Neural cell (in vitro differentiated cells): ENCODE measurements around the gene CNPPD1. TPM values are rescaled to one million over a fixed set of nuclear protein-coding genes. Genes with fewer than 3 reads are reported as not detected.
A peak's percentile ranks its signal among the peaks of the same experiment; 100 is the strongest.

Experiments used
- H2AFZ ChIP-seq: fragments of 200-600, 300-800 bp; sonication (generic), shearing (Covaris generic); 2 replicates; pipeline ENCODE4 v1.6.0; 2014; ENCODE audit warnings: low read depth, mild to moderate bottlenecking, antibody characterized with exemption, low read length, moderate library complexity
- H3F3A ChIP-seq: fragments of 200-600 bp; shearing (Covaris generic); 2 replicates; pipeline ENCODE4 v1.6.1; 2016; ENCODE audit warnings: mild to moderate bottlenecking, moderate library complexity, mixed read lengths, antibody characterized with exemption, low read length; ENCODE audit not compliant: insufficient read depth, poor library complexity, severe bottlenecking
- H3K27ac ChIP-seq: fragments of 200-600, 300-800 bp; sonication (generic), shearing (Covaris generic); 2 replicates; pipeline ENCODE4 v1.5.1; 2014; ENCODE audit warnings: mild to moderate bottlenecking, low read length, moderate library complexity
- H3K27me3 ChIP-seq: fragments of 300-800, 200-600 bp; sonication (generic), shearing (Covaris generic); 2 replicates; pipeline ENCODE4 v1.6.0; 2014; ENCODE audit warnings: mild to moderate bottlenecking, low read depth, low read length, moderate library complexity; ENCODE audit not compliant: insufficient read depth
- H3K36me3 ChIP-seq: fragments of 300-800, 200-600 bp; sonication (generic), shearing (Covaris generic); 2 replicates; pipeline ENCODE4 v1.5.1; 2014; ENCODE audit warnings: mild to moderate bottlenecking, antibody characterized with exemption, low read length, moderate library complexity; ENCODE audit not compliant: insufficient read depth
- H3K4me2 ChIP-seq: fragments of 300-800, 200-600 bp; sonication (generic), shearing (Covaris generic); 2 replicates; pipeline ENCODE4 v1.6.0; 2014; ENCODE audit warnings: mild to moderate bottlenecking, low read length
- H3K4me3 ChIP-seq: fragments of 300-800, 200-600 bp; sonication (generic), shearing (Covaris generic); 2 replicates; pipeline ENCODE4 v1.5.1; 2014; ENCODE audit warnings: mild to moderate bottlenecking, low read length, moderate library complexity
- H3K79me2 ChIP-seq: fragments of 200-600 bp; shearing (Covaris generic); replicated peaks from 2 replicates; pipeline ENCODE4 v1.6.0; 2014; ENCODE audit warnings: mild to moderate bottlenecking, low read length, moderate library complexity; ENCODE audit not compliant: insufficient read depth
- H3K9ac ChIP-seq: fragments of 300-800, 200-600 bp; sonication (generic), shearing (Covaris generic); 2 replicates; pipeline ENCODE4 v1.6.1; 2016; ENCODE audit warnings: mild to moderate bottlenecking, low read length, mixed read lengths
- H3K9me2 ChIP-seq: fragments of 200-600 bp; shearing (Covaris generic); 2 replicates; pipeline ENCODE4 v1.6.1; 2016; ENCODE audit warnings: mild to moderate bottlenecking, low read length, mixed read lengths; ENCODE audit not compliant: insufficient read depth
- H3K9me3 ChIP-seq: fragments of 200-600, 300-800 bp; sonication (generic), shearing (Covaris generic); 2 replicates; pipeline ENCODE4 v1.6.1; 2016; ENCODE audit warnings: mild to moderate bottlenecking, mixed run types, low read length, moderate library complexity, mixed read lengths
- H4K20me1 ChIP-seq: fragments of 200-600 bp; shearing (Covaris generic); 2 replicates; pipeline ENCODE4 v1.6.1; 2016; ENCODE audit warnings: mild to moderate bottlenecking, mixed run types; ENCODE audit not compliant: insufficient read depth
- CTCF ChIP-seq: fragments of 450-650 bp; IDR thresholded peaks from 2 replicates; pipeline ENCODE4 v1.5.1; 2014; ENCODE audit warnings: antibody characterized with exemption, mild to moderate bottlenecking, moderate library complexity; ENCODE audit not compliant: poor library complexity, severe bottlenecking
- EP300 ChIP-seq: fragments of 450-650 bp; conservative IDR thresholded peaks from 2 replicates; pipeline ENCODE4 v1.6.1; 2014; ENCODE audit warnings: antibody characterized with exemption, mild to moderate bottlenecking, moderate library complexity; ENCODE audit not compliant: poor library complexity, severe bottlenecking
- EZH2 ChIP-seq: fragments of 200-600, 300-800 bp; shearing (Covaris generic), sonication (generic); IDR thresholded peaks from 2 replicates; pipeline ENCODE4 v1.6.1; 2014; ENCODE audit warnings: antibody characterized with exemption, low read length, borderline replicate concordance, mild to moderate bottlenecking; ENCODE audit not compliant: insufficient read depth, poor library complexity, severe bottlenecking
- MXI1 ChIP-seq: fragments of 450-650 bp; conservative IDR thresholded peaks from 2 replicates; pipeline ENCODE4 v1.6.1; 2014; ENCODE audit warnings: antibody characterized with exemption, mild to moderate bottlenecking; ENCODE audit not compliant: poor library complexity, severe bottlenecking
- POLR2AphosphoS5 ChIP-seq: IDR thresholded peaks from 2 replicates; pipeline ENCODE4 v1.6.1; 2012
- RAD21 ChIP-seq: fragments of 450-650 bp; conservative IDR thresholded peaks from 2 replicates; pipeline ENCODE4 v1.6.1; 2014; ENCODE audit warnings: antibody characterized with exemption, mild to moderate bottlenecking, moderate library complexity
- REST ChIP-seq: IDR thresholded peaks from 2 replicates; pipeline ENCODE4 v1.6.1; 2012; ENCODE audit warnings: borderline replicate concordance
- SMC3 ChIP-seq: fragments of 450-650 bp; conservative IDR thresholded peaks from 2 replicates; pipeline ENCODE4 v1.6.1; 2014; ENCODE audit warnings: antibody characterized with exemption, mild to moderate bottlenecking, moderate library complexity; ENCODE audit not compliant: poor library complexity
- TAF1 ChIP-seq: IDR thresholded peaks from 2 replicates; pipeline ENCODE4 v1.6.1; 2012; ENCODE audit warnings: low read depth
- polyA plus RNA-seq: library from polyadenylated mRNA; depleted of rRNA; stranded (reverse); fragments of >200 nt; gene quantifications from 2 replicates; pipeline ENCODE4 v1.2.3, GENCODE V29; 2014

CNPPD1 gene
- polyA plus RNA-seq, 1 donor from 2014 or later = 89.1 TPM

- no peaks in the 10 kb centered on the region for H4K20me1 ChIP-seq
- peaks cover 4% of the 10 kb centered on the region for H3K79me2 ChIP-seq
- no peaks in the 10 kb centered on the region for H3K9me2 ChIP-seq
- H3K9ac ChIP-seq = no peak overlapping the region
- H3K27ac ChIP-seq = no peak overlapping the region
- H2AFZ ChIP-seq = no peak overlapping the region
- H3K4me3 ChIP-seq = no peak overlapping the region
- no peaks in the 10 kb centered on the region for H3K36me3 ChIP-seq
- peaks cover 3% of the 10 kb centered on the region for H3F3A ChIP-seq
- TF ChIP-seq SMC3 (no peak), POLR2AphosphoS5 (no peak), EZH2 (no peak), MXI1 (no peak), TAF1 (no peak), CTCF (no peak), EP300 (no peak), RAD21 (no peak), REST (no peak)
- H3K27me3 ChIP-seq = no peaks in the 10 kb centered on the region
- H3K9me3 ChIP-seq = no peaks in the 10 kb centered on the region
- H3K4me2 ChIP-seq = no peak overlapping the region
These were observed 4.2 kb downstream of the CNPPD1 start for GRCh38 chr2:219172231-219173154.

- no peaks in the 10 kb centered on the region for H3F3A ChIP-seq
- H3K4me2 ChIP-seq = no peak overlapping the region
- H3K9me2 ChIP-seq = no peaks in the 10 kb centered on the region
- no peak overlapping the region for H2AFZ ChIP-seq
- H3K79me2 ChIP-seq = peaks cover 4% of the 10 kb centered on the region
- no peak for TF ChIP-seq REST
- TF ChIP-seq POLR2AphosphoS5 = no peak
- TF ChIP-seq MXI1 = no peak
- TF ChIP-seq RAD21 = peak; percentile 28
- no peak for TF ChIP-seq EZH2
- TF ChIP-seq CTCF = peak; percentile 63
- H3K36me3 ChIP-seq = no peaks in the 10 kb centered on the region
- H3K4me3 ChIP-seq = no peak overlapping the region
- no peak overlapping the region for H3K27ac ChIP-seq
- no peaks in the 10 kb centered on the region for H4K20me1 ChIP-seq
- H3K9me3 ChIP-seq = no peaks in the 10 kb centered on the region
- H3K9ac ChIP-seq = no peak overlapping the region
- no peaks in the 10 kb centered on the region for H3K27me3 ChIP-seq
These were observed 5.5 kb downstream of the CNPPD1 start for GRCh38 chr2:219171231-219171651.
